ENCODE results near the gene CYBC1.
A peak's percentile ranks its signal among the peaks of the same experiment; 100 is the strongest.

CYBC1 gene

GRCh38 chr17:82450357-82451106 is at the start of gene CYBC1:
Gene CYBC1, minus strand, starts transcription at chr17:82450752. Its CDS starts 1,498 bp downstream, at chr17:82449254.
- DNase-seq (ENCODE audit: low spot score) = peak; percentile 95

- DNase-seq (ENCODE audit: low spot score) = peak; percentile 15
Measured at GRCh38 chr17:82497483-82498405, 47.2 kb upstream of the CYBC1 start.

GRCh38 chr17:82496529-82497434 is 46.2 kb upstream of the CYBC1 start:
- DNase-seq (ENCODE audit: low spot score) = peak; percentile 95

- no peak for DNase-seq (ENCODE audit: low spot score)
Measured at GRCh38 chr17:82495844-82496528, 45.4 kb upstream of the CYBC1 start.

- DNase-seq (ENCODE audit: low spot score) = peak; percentile 92
Measured at GRCh38 chr17:82494236-82495055, 43.9 kb upstream of the CYBC1 start.

- no peak for DNase-seq (ENCODE audit: low spot score)
Measured at GRCh38 chr17:82493226-82493781, 42.8 kb upstream of the CYBC1 start.

GRCh38 chr17:82492643-82493225 is 42.2 kb upstream of the CYBC1 start:
- DNase-seq (ENCODE audit: low spot score) = peak; percentile 68

- no peak for DNase-seq (ENCODE audit: low spot score)
Measured at GRCh38 chr17:82491533-82491932, 41.0 kb upstream of the CYBC1 start.

GRCh38 chr17:82491196-82491530 is 40.6 kb upstream of the CYBC1 start:
- DNase-seq (ENCODE audit: low spot score) = no peak

GRCh38 chr17:82490512-82491195 is 40.1 kb upstream of the CYBC1 start:
- DNase-seq (ENCODE audit: low spot score) = no peak

GRCh38 chr17:82489851-82490511 is 39.4 kb upstream of the CYBC1 start:
- DNase-seq (ENCODE audit: low spot score) = no peak

- DNase-seq (ENCODE audit: low spot score) = peak; percentile 81
Measured at GRCh38 chr17:82489117-82489516, 38.6 kb upstream of the CYBC1 start.

- DNase-seq (ENCODE audit: low spot score) = no peak
Measured at GRCh38 chr17:82487910-82488309, 37.4 kb upstream of the CYBC1 start.

GRCh38 chr17:82486231-82487094 is 35.9 kb upstream of the CYBC1 start:
- DNase-seq (ENCODE audit: low spot score) = no peak

GRCh38 chr17:82483836-82484235 is 33.3 kb upstream of the CYBC1 start:
- no peak for DNase-seq (ENCODE audit: low spot score)

- no peak for DNase-seq (ENCODE audit: low spot score)
Measured at GRCh38 chr17:82483204-82483660, 32.7 kb upstream of the CYBC1 start.

GRCh38 chr17:82480318-82480717 is 29.8 kb upstream of the CYBC1 start:
- no peak for DNase-seq (ENCODE audit: low spot score)

- no peak for DNase-seq (ENCODE audit: low spot score)
Measured at GRCh38 chr17:82479602-82480001, 29.1 kb upstream of the CYBC1 start.
